Measurements from ENCODE around the gene BRD7.

- TF ChIP-seq POLR2A (IDR thresholded peaks at IDR 0.05) = no peak
- no peak for TF ChIP-seq CTCF (IDR thresholded peaks at IDR 0.05)
Observed at GRCh38 chr16:50400312-50400966, 31.7 kb upstream of the BRD7 start.

Measured in right lobe of liver (tissue), 4 donors.